ENCODE results near the gene HAUS1. TPM values are rescaled to one million over a fixed set of nuclear protein-coding genes. Genes with fewer than 3 reads are reported as not detected.
"Not testable (repeated sequence)": the region's sequence is repeated elsewhere in the genome, so short reads cannot be mapped to it uniquely, and the experiment has no call there.

Gene HAUS1
- total RNA-seq, 2 experiments from 2014 or later: 63.7 to 65.9 TPM

- ATAC-seq (no peak), DNase-seq (no peak)
- Mint-ChIP-seq H3K27ac (peak overlapping the region; percentile 25), H3K27me3 (ENCODE audit: low read depth) (no peaks in the 10 kb centered on the region), H3K4me3 (peak overlapping the region; percentile 67), H3K9me3 (ENCODE audit: insufficient read depth) (no peaks in the 10 kb centered on the region), H3K4me1 (ENCODE audit: low read depth) (peaks cover 32% of the 10 kb centered on the region), H3K36me3 (ENCODE audit: low read depth) (no peaks in the 10 kb centered on the region)
- ChIA-PET CTCF (interaction anchor here (1.0 to 3.3 kb wide), 14 partner anchors 10 to 406 kb away, joined by 3 to 69 read pairs (median 7); partner anchors contain the start of gene ATP5F1A), POLR2A (interaction anchor here (1.1 to 1.5 kb wide), 2 partner anchors 42 to 73 kb away, joined by 3 to 6 read pairs; no protein-coding TSS in a partner anchor)
Observed at GRCh38 chr18:46070815-46071652, 33.2 kb upstream of the HAUS1 start.

DNA sequence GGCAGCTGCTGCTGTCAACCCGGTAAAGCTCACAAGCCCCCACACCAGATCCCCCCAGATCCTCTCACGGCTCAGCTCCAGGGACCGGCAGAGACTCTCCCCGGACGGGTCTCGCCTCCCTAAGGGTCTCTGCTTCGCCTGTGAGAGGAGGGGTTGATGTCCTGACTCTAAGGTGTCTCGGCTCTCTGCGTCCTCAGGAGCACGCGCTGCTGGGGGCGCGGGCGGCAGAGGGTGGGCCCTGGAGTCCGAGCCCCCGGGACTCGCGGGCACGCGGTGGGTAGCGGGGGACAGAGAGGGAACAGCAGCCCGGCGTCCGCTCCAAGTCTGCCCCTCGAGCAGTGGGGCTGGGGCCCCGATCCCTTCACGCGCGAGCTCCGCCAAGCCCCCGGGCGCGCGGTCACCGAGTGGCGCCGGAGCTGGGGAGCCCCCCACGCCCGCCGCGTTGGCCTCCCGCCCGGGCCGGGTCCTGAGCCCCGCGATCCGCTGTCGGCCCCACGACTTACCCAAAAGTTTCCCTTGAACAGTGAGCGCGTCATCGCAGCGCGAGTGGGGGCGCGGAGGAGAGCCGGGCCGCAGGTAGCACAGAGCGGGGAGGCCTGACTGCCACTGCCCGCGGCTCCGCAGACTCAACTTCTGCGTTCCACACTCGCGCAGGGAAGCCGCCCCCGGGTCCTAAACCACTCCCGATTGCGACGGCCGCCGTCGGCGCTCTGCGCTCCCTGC is 32.4 kb upstream of the HAUS1 start, which contains the start of gene PSTPIP2:
Gene PSTPIP2 (minus strand): TSS at position 608 of the 723 bp plus-strand sequence. CDS start 72 bp downstream, at position 536.
- ATAC-seq (peak; percentile 83), DNase-seq (peak; percentile 74)
- Mint-ChIP-seq H3K4me3 (peak within 1 kb of the TSS; percentile 72), H3K27ac (peak within 1 kb of the TSS; percentile 80), H3K9me3 (ENCODE audit: insufficient read depth) (no peaks in the 10 kb centered on the region), H3K36me3 (ENCODE audit: low read depth) (peaks cover 2% of the 10 kb centered on the region), H3K27me3 (ENCODE audit: low read depth) (no peaks in the 10 kb centered on the region), H3K4me1 (ENCODE audit: low read depth) (peaks cover 32% of the 10 kb centered on the region)
- CTCF ChIA-PET: interaction anchor here (0.9 to 3.3 kb wide), 15 partner anchors 10 to 407 kb away, joined by 3 to 69 read pairs (median 8); partner anchors contain the start of gene ATP5F1A
- POLR2A ChIA-PET: interaction anchor here (1.1 to 1.5 kb wide), 2 partner anchors 43 to 74 kb away, joined by 3 to 6 read pairs; no protein-coding TSS in a partner anchor

DNA sequence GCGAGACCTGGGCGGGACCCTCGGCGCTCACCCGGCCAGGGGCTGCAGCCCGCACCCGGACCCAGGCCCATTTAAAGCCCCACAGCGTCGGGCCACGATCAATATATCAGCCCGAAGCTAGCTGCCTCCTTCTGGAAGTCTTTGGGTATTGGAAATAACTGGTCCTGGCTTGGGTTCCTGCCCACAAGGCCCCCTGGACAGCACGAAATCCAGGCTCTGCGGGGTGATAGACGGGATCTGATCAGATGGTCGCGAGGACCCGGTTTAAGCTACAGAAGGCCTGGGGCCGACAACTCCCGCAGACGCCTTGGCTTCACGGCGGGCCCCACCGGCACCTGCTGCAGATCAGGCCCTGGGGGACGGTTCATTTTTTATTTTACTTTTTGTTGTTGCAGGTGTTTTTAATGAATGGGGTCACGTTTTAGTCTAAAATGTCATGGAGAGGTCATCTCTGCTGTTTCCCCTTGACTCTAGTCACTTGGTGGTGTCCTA is 31.8 kb upstream of the HAUS1 start:
- CTCF ChIA-PET: interaction anchor here (0.9 to 3.3 kb wide), 29 partner anchors 11 to 448 kb away, joined by 3 to 69 read pairs (median 12); partner anchors contain the start of gene ATP5F1A
- no peak for DNase-seq
- H3K36me3 Mint-ChIP-seq (ENCODE audit: low read depth): peaks cover 4% of the 10 kb centered on the region
- peak overlapping the region; percentile 72 for H3K4me3 Mint-ChIP-seq
- H3K27me3 Mint-ChIP-seq (ENCODE audit: low read depth): no peaks in the 10 kb centered on the region
- peaks cover 32% of the 10 kb centered on the region for H3K4me1 Mint-ChIP-seq (ENCODE audit: low read depth)
- H3K27ac Mint-ChIP-seq: no peak overlapping the region
- H3K9me3 Mint-ChIP-seq (ENCODE audit: insufficient read depth): no peaks in the 10 kb centered on the region
- POLR2A ChIA-PET: interaction anchor here (0.9 kb wide), 1 partner anchor 26 kb away, joined by 3 read pairs; no protein-coding TSS in a partner anchor
- no peak for ATAC-seq

- H3K9me3 Mint-ChIP-seq (ENCODE audit: insufficient read depth): no peaks in the 10 kb centered on the region
Observed at GRCh38 chr18:46072959-46073358, 31.2 kb upstream of the HAUS1 start.

DNA sequence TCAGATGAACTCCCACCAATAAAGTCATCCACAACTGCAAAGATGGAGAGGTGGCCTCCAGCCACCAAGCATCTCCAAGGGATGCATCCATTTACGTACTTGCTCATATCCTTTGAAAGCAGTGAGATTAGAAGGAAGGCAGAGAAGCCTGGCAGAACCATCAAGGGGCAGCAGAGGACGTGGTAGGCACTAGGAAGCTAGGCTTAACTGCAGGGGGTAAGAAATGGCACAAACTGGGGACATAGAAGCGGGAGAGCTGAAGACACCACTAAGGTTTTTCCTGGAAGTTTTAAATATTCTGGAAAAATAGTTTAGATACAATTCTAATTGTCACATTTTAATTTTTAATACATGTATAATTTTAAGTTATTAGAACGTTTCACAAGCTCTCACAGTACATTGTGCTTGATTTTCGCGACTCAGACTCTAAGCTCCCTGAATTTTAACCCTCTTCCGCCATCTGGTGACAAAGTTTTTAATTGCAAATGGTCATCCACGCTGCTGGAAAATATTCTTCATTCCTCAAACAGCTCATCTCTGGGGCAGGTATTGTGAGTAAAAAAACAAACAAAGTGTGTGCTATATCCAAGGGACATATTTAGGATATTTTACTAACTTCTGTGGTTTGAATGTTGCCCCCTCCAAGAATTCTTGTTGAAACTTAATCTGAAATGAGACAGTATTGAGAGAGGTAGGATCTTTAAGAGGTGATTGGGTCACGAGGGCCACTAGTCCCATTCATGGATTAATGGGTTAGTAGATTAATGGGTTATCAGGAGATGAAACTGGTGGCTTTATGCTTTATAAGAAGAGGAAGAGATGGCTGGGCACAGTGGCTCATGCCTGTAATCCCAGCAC is 30.5 kb upstream of the HAUS1 start:
- Mint-ChIP-seq H3K27me3 (ENCODE audit: low read depth) (no peaks in the 10 kb centered on the region), H3K9me3 (ENCODE audit: insufficient read depth) (no peaks in the 10 kb centered on the region), H3K27ac (no peak overlapping the region), H3K4me1 (ENCODE audit: low read depth) (peaks cover 32% of the 10 kb centered on the region), H3K36me3 (ENCODE audit: low read depth) (peaks cover 6% of the 10 kb centered on the region), H3K4me3 (no peak overlapping the region)
- DNase-seq (peak; percentile 75), ATAC-seq (peak; percentile 45)
- POLR2A ChIA-PET: interaction anchor here (0.5 to 1.0 kb wide), 4 partner anchors 19 to 175 kb away, joined by 3 read pairs; no protein-coding TSS in a partner anchor
- CTCF ChIA-PET: interaction anchor here (0.7 to 3.3 kb wide), 57 partner anchors 10 to 449 kb away, joined by 3 to 69 read pairs (median 7); partner anchors contain the start of genes ATP5F1A and SLC14A1

More at GRCh38 chr18:46072959-46073358, 31.2 kb upstream of the HAUS1 start:
- CTCF ChIA-PET: interaction anchor here (0.8 to 3.3 kb wide), 39 partner anchors 10 to 448 kb away, joined by 3 to 69 read pairs (median 8); partner anchors contain the start of gene ATP5F1A
- no peak overlapping the region for H3K27ac Mint-ChIP-seq
- peaks cover 6% of the 10 kb centered on the region for H3K36me3 Mint-ChIP-seq (ENCODE audit: low read depth)
- POLR2A ChIA-PET: interaction anchor here (0.9 to 1.0 kb wide), 3 partner anchors 18 to 27 kb away, joined by 3 read pairs; no protein-coding TSS in a partner anchor
- peaks cover 32% of the 10 kb centered on the region for H3K4me1 Mint-ChIP-seq (ENCODE audit: low read depth)
- H3K27me3 Mint-ChIP-seq (ENCODE audit: low read depth): no peaks in the 10 kb centered on the region
- ATAC-seq (no peak), DNase-seq (no peak)
- peak overlapping the region; percentile 72 for H3K4me3 Mint-ChIP-seq

DNA sequence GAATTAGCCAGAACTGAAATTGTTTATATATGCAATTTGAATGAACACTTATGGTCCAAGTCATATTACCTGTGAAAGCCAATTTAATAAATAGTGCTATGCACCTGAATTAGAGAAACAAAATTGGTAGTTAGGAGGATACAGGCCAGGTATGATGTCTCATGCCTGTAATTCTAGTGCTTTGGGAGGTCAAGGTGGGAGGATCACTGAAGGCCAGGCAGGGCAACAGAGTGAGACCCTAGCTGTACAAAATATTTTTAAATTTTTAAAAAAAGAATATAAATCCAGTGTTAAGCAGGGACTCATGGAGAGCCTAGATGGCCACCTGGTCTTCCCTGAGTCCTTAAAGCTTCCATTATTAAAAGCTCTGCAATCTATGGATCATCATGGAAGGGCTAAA is 24.8 kb upstream of the HAUS1 start:
- ChIA-PET CTCF (interaction anchor here (1.3 to 1.5 kb wide), 2 partner anchors 15 to 105 kb away, joined by 3 to 4 read pairs; no protein-coding TSS in a partner anchor), POLR2A (no interaction called here)
- ATAC-seq (no peak), DNase-seq (no peak)
- Mint-ChIP-seq H3K27ac (no peak overlapping the region), H3K27me3 (ENCODE audit: low read depth) (no peaks in the 10 kb centered on the region), H3K4me1 (ENCODE audit: low read depth) (no peaks in the 10 kb centered on the region), H3K4me3 (no peak overlapping the region), H3K36me3 (ENCODE audit: low read depth) (peaks cover 37% of the 10 kb centered on the region), H3K9me3 (ENCODE audit: insufficient read depth) (no peaks in the 10 kb centered on the region)

GRCh38 chr18:46080156-46080555 is 24.0 kb upstream of the HAUS1 start:
- H3K27ac Mint-ChIP-seq: no peak overlapping the region
- H3K9me3 Mint-ChIP-seq (ENCODE audit: insufficient read depth): no peaks in the 10 kb centered on the region
- DNase-seq (no peak), ATAC-seq (no peak)
- H3K36me3 Mint-ChIP-seq (ENCODE audit: low read depth): peaks cover 43% of the 10 kb centered on the region
- CTCF ChIA-PET: interaction anchor here (1.5 kb wide), 1 partner anchor 14 kb away, joined by 4 read pairs; no protein-coding TSS in a partner anchor
- H3K27me3 Mint-ChIP-seq (ENCODE audit: low read depth): no peaks in the 10 kb centered on the region
- no peaks in the 10 kb centered on the region for H3K4me1 Mint-ChIP-seq (ENCODE audit: low read depth)
- POLR2A ChIA-PET: interaction anchor here (0.6 kb wide), 1 partner anchor 34 kb away, joined by 4 read pairs; no protein-coding TSS in a partner anchor
- no peak overlapping the region for H3K4me3 Mint-ChIP-seq

- POLR2A ChIA-PET: interaction anchor here (1.5 kb wide), 1 partner anchor 14 kb away, joined by 4 read pairs; no protein-coding TSS in a partner anchor
- no peaks in the 10 kb centered on the region for H3K9me3 Mint-ChIP-seq (ENCODE audit: insufficient read depth)
- peaks cover 75% of the 10 kb centered on the region for H3K36me3 Mint-ChIP-seq (ENCODE audit: low read depth)
- no peak overlapping the region for H3K4me3 Mint-ChIP-seq
- ATAC-seq (no peak), DNase-seq (no peak)
- no peaks in the 10 kb centered on the region for H3K27me3 Mint-ChIP-seq (ENCODE audit: low read depth)
- H3K27ac Mint-ChIP-seq: no peak overlapping the region
- CTCF ChIA-PET: interaction anchor here (0.8 to 2.8 kb wide), 2 partner anchors 11 to 12 kb away, joined by 4 to 18 read pairs; partner anchors contain the start of gene PSTPIP2
- no peaks in the 10 kb centered on the region for H3K4me1 Mint-ChIP-seq (ENCODE audit: low read depth)
Observed at GRCh38 chr18:46084431-46084830, 19.8 kb upstream of the HAUS1 start.

DNA sequence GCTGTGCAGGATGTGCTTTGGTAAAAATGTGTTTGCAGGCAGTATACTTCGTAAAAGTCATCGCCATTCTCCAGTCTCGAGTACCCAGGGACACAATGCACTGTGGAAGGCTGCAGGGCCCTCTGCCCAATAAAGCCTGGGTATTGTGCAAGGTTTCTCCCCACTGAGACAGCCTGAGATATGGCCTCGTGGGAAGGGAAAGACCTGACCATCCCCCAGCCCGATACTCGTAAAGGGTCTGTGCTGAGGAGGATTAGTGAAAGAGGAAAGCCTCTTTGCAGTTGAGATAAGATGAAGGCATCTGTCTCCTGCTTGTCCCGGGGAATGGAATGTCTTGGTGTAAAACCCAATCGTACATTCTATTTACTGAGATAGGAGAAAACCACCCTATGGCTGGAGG is 15.7 kb upstream of the HAUS1 start:
- H3K4me3 Mint-ChIP-seq; H3K9me3 Mint-ChIP-seq (ENCODE audit: insufficient read depth); CTCF ChIA-PET; H3K27me3 Mint-ChIP-seq (ENCODE audit: low read depth); H3K27ac Mint-ChIP-seq; ATAC-seq; DNase-seq; POLR2A ChIA-PET: not testable (repeated sequence)
- Mint-ChIP-seq H3K36me3 (ENCODE audit: low read depth) (peaks cover 87% of the 10 kb centered on the region), H3K4me1 (ENCODE audit: low read depth) (peaks cover 15% of the 10 kb centered on the region)

DNA sequence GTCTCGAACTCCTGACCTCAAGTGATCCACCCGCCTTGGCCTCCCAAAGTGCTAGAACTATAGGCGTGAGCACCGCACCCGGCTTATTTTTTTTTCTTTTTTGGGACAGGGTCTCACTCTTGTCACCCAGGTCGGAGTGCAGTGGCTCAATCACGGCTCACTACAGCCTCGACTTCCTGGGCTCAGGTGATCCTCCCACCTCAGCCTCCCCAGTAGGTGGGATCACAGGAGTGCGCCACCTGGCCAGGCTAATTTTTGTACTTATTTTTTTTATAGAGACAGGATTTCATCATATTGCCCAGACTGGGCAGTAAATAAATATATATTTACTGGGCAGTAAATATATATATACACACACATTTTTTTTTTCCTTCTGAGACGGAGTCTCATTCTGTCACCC is 8.7 kb upstream of the HAUS1 start:
- no peak for DNase-seq
- peaks cover 43% of the 10 kb centered on the region for H3K4me1 Mint-ChIP-seq (ENCODE audit: low read depth)
- H3K36me3 Mint-ChIP-seq (ENCODE audit: low read depth): peaks cover 49% of the 10 kb centered on the region
- H3K4me3 Mint-ChIP-seq: no peak overlapping the region
- ChIA-PET POLR2A (no interaction called here), CTCF (interaction anchor here (1.1 kb wide), 1 partner anchor 22 kb away, joined by 3 read pairs; no protein-coding TSS in a partner anchor)
- no peaks in the 10 kb centered on the region for H3K9me3 Mint-ChIP-seq (ENCODE audit: insufficient read depth)
- no peak for ATAC-seq
- H3K27ac Mint-ChIP-seq: no peak overlapping the region
- H3K27me3 Mint-ChIP-seq (ENCODE audit: low read depth): no peaks in the 10 kb centered on the region
